HFFc6 (cell line): ENCODE measurements around the gene NFATC4. TPM values are rescaled to one million over a fixed set of nuclear protein-coding genes. Genes with fewer than 3 reads are reported as not detected.

ENCODE experiments used
- DNase-seq: peaks from one replicate; pipeline ENCODE4 v3.0.0-alpha.2; 2018
- H3K27ac Mint-ChIP-seq: 2 replicates; pipeline ENCODE4 v1.8.0; 2020; ENCODE audit warnings: mild to moderate bottlenecking, mixed read lengths
- H3K27me3 Mint-ChIP-seq: 2 replicates; pipeline ENCODE4 v1.8.0; 2021; ENCODE audit warnings: mild to moderate bottlenecking, moderate library complexity, mixed read lengths; ENCODE audit not compliant: insufficient read depth
- H3K36me3 Mint-ChIP-seq: 2 replicates; pipeline ENCODE4 v1.8.0; 2021; ENCODE audit warnings: low read depth, mixed read lengths
- H3K4me1 Mint-ChIP-seq: 2 replicates; pipeline ENCODE4 v1.8.0; 2020; ENCODE audit warnings: low read depth, mixed read lengths
- H3K4me3 Mint-ChIP-seq: 2 replicates; pipeline ENCODE4 v1.8.0; 2020; ENCODE audit warnings: mild to moderate bottlenecking, moderate library complexity, mixed read lengths
- H3K9me3 Mint-ChIP-seq: 2 replicates; pipeline ENCODE4 v1.8.0; 2020; ENCODE audit warnings: mild to moderate bottlenecking, mixed read lengths
- CTCF ChIP-seq: fragments of 200-600 bp; sonication (generic); IDR thresholded peaks from 2 replicates; pipeline ENCODE4 v1.5.0; 2021; ENCODE audit warnings: antibody characterized with exemption, mild to moderate bottlenecking
- total RNA-seq, 6 experiments: library from RNA; stranded (reverse); fragmentation: NEBNext Ultra II Directional; extraction: Animal tissue kit (Norgen Biotek cat#: 25700); gene quantifications; 2 replicates in 1 of 6; 3 replicates in 5 of 6; pipeline ENCODE4 v1.2.3, GENCODE V29; 2021

NFATC4 gene
- total RNA-seq, 6 experiments from 2014 or later = 73.4 to 81.9 (median 77.2) TPM

DNA sequence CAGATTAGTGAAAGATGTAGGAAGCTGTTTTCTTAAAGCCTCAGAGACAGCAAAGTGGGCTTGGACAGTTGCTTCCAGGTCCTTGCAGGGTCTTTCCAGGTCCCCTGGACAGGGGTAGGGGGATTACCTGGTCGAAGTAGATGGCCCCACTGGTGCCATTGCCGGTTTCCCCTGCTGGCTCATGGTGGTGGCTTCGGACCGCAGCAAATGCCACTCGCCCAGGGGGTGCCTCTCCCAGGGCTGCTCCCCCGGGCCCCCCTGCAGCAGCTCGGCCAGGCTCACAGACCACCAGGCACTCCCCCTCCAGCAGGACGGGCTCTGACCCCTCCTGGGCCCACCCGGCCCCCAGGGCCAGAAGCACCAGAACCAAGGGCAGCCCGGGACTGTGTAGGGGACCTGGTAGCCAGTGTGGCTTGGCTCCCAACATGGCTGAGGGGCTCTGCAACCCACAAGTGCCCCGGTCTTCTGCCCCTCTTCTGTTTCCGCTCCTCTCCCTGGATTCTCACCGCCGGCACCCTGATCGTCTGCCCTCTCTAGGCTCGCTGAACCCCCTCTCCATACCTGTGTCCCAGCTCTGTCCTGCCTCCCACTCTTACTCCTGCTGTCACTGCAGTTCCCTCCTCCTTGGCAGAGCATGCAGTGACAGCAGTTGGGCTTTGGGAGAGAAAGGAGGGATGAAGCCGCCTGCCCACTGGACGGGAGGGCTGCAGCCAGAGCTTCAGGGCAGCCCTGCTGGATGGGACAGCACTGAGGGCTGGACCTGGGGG is 60.8 kb downstream of the NFATC4 start:
- Mint-ChIP-seq H3K27me3 (peaks cover 2% of the 10 kb centered on the region), H3K4me3 (peak overlapping the region; percentile 86; the same call in 1 of the 2 replicates), H3K4me1 (peaks cover 52% of the 10 kb centered on the region), H3K27ac (peak overlapping the region; percentile 96), H3K9me3 (no peaks in the 10 kb centered on the region), H3K36me3 (peaks cover 8% of the 10 kb centered on the region)
- TF ChIP-seq CTCF = no peak
- DNase-seq = no peak

Other genes starting within 250 kb of the NFATC4 start
- not detected for gene FITM1, start 237.5 kb upstream of the NFATC4 start, total RNA-seq
- gene PSME1, start 232.0 kb upstream of the NFATC4 start, total RNA-seq = 100 to 1,000 TPM in 4 of 6 experiments, 10 to 100 TPM in 2; 88.4 to 120 (median 113) TPM
- gene EMC9, start 226.6 kb upstream of the NFATC4 start, total RNA-seq = 10 to 100 TPM; 13.2 to 17.0 (median 15.3) TPM
- gene PSME2, start 221.6 kb upstream of the NFATC4 start, total RNA-seq = 100 to 1,000 TPM; 108 to 143 (median 136) TPM
- 10 to 100 TPM; 38.5 to 53.6 (median 47.2) TPM for gene RNF31, start 220.7 kb upstream of the NFATC4 start, total RNA-seq
- 10 to 100 TPM; 23.6 to 38.8 (median 32.3) TPM for gene IRF9, start 206.9 kb upstream of the NFATC4 start, total RNA-seq
- gene REC8, start 196.1 kb upstream of the NFATC4 start, total RNA-seq = 1 to 10 TPM; 2.9 to 3.9 (median 3.2) TPM
- 10 to 100 TPM; 70.4 to 85.2 (median 79.4) TPM for gene IPO4, start 179.4 kb upstream of the NFATC4 start, total RNA-seq
- gene TM9SF1, start 172.7 kb upstream of the NFATC4 start, total RNA-seq = 10 to 100 TPM; 68.1 to 80.4 (median 71.0) TPM
- gene TSSK4, start 162.5 kb upstream of the NFATC4 start, total RNA-seq = under 1 TPM in 2 of 6 experiments, not detected in 4; 0.16 to 0.45 TPM
- gene CHMP4A, start 154.7 kb upstream of the NFATC4 start, total RNA-seq = 10 to 100 TPM; 32.4 to 41.1 (median 38.8) TPM
- 10 to 100 TPM in 5 of 6 experiments, 1 to 10 TPM in 1; 9.8 to 14.4 (median 12.3) TPM for gene MDP1, start 152.1 kb upstream of the NFATC4 start, total RNA-seq
- 100 to 1,000 TPM; 309 to 401 (median 372) TPM for gene NEDD8, start 135.8 kb upstream of the NFATC4 start, total RNA-seq
- 10 to 100 TPM; 70.6 to 76.7 (median 73.6) TPM for gene GMPR2, start 135.3 kb upstream of the NFATC4 start, total RNA-seq
- 10 to 100 TPM; 54.2 to 73.4 (median 67.5) TPM for gene TINF2, start 125.6 kb upstream of the NFATC4 start, total RNA-seq
- gene TGM1, start 105.0 kb upstream of the NFATC4 start, total RNA-seq = 1 to 10 TPM in 5 of 6 experiments, under 1 TPM in 1; 0.97 to 2.9 (median 1.3) TPM
- 10 to 100 TPM; 25.4 to 31.4 (median 27.3) TPM for gene RABGGTA, start 96.6 kb upstream of the NFATC4 start, total RNA-seq
- 10 to 100 TPM; 32.9 to 42.2 (median 39.1) TPM for gene DHRS1, start 68.4 kb upstream of the NFATC4 start, total RNA-seq
- 10 to 100 TPM; 25.4 to 31.1 (median 28.1) TPM for gene NOP9, start 68.3 kb upstream of the NFATC4 start, total RNA-seq
- gene CIDEB, start 60.2 kb upstream of the NFATC4 start, total RNA-seq = under 1 TPM in 5 of 6 experiments, not detected in 1; 0.17 to 0.40 (median 0.20) TPM
- gene LTB4R2, start 58.0 kb upstream of the NFATC4 start, total RNA-seq = 1 to 10 TPM; 2.2 to 3.0 (median 2.3) TPM
- gene LTB4R, start 56.7 kb upstream of the NFATC4 start, total RNA-seq = 1 to 10 TPM; 1.5 to 2.9 (median 1.9) TPM
- under 1 TPM in 3 of 6 experiments, not detected in 3; 0.25 to 0.41 (median 0.34) TPM for gene ADCY4, start 33.1 kb upstream of the NFATC4 start, total RNA-seq
- gene RIPK3, start 28.2 kb upstream of the NFATC4 start, total RNA-seq = not detected
- gene NYNRIN, start 30.8 kb downstream of the NFATC4 start, total RNA-seq = 1 to 10 TPM; 3.9 to 6.3 (median 4.1) TPM
- 1 to 10 TPM; 3.3 to 5.0 (median 3.9) TPM for gene CBLN3, start 61.5 kb downstream of the NFATC4 start, total RNA-seq
- 10 to 100 TPM; 25.4 to 29.2 (median 28.0) TPM for gene KHNYN, start 61.8 kb downstream of the NFATC4 start, total RNA-seq
- gene SDR39U1, start 74.6 kb downstream of the NFATC4 start, total RNA-seq = 10 to 100 TPM; 29.6 to 35.7 (median 31.6) TPM
- not detected for gene CMA1, start 140.1 kb downstream of the NFATC4 start, total RNA-seq
- gene CTSG, start 208.1 kb downstream of the NFATC4 start, total RNA-seq = not detected
- gene GZMH, start 241.5 kb downstream of the NFATC4 start, total RNA-seq = not detected